Head of caudate nucleus (tissue), 42 donors: ENCODE results near the gene HES2.

ENCODE experiments used
- DNase-seq, 42 donors: peaks; one replicate each; pipeline versions ENCODE4 v3.0.0 to v3.0.0-alpha.2; 2020 to 2021; ENCODE audit warnings: mixed read lengths in 7 of 42
- intact Hi-C: fragments of 100-400 bp; cut with DNase I; formaldehyde crosslinking; loops from one replicate; pipeline ENCODE4 v1.15.0; 2022

HES2 gene, protein sequence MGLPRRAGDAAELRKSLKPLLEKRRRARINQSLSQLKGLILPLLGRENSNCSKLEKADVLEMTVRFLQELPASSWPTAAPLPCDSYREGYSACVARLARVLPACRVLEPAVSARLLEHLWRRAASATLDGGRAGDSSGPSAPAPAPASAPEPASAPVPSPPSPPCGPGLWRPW

DNA sequence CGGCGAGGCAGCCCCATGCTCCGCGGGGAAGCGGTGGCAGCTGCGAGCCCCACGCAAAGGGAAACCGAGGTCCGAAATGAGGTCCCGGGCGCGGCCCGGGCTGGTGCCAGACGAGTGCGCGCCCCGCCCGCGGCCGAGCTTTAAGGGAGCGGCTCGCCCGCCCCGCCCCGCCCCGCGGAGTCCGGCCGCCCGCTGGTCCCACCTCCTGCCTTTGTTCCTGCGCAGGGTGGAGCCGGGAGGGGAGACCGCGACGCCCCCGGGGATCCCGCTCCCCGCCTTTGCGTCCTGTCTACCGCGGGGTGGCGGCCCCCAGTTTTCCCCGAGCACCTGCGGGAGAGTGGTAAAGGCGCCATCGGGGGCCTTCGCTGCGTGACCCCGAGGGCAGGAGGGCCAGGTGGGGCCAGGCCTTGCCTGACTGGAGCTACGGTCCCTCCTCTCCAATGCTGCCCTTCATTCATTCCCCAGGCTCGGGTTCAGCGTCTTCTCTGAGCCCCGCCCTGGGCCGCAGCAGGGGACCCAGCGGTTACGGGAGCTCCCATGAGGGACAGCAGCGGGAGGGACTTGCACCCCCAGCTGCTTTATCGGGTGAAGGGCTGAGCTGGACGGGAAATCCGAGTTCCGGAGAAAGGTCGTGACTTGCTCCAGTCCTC, at the start of gene HES2:
Gene HES2 (minus strand): TSS at position 116 of the 650 bp plus-strand sequence. CDS start 99 bp downstream, at position 17.
- DNase-seq, result no peak
- intact Hi-C loops, result no loop called here

DNA sequence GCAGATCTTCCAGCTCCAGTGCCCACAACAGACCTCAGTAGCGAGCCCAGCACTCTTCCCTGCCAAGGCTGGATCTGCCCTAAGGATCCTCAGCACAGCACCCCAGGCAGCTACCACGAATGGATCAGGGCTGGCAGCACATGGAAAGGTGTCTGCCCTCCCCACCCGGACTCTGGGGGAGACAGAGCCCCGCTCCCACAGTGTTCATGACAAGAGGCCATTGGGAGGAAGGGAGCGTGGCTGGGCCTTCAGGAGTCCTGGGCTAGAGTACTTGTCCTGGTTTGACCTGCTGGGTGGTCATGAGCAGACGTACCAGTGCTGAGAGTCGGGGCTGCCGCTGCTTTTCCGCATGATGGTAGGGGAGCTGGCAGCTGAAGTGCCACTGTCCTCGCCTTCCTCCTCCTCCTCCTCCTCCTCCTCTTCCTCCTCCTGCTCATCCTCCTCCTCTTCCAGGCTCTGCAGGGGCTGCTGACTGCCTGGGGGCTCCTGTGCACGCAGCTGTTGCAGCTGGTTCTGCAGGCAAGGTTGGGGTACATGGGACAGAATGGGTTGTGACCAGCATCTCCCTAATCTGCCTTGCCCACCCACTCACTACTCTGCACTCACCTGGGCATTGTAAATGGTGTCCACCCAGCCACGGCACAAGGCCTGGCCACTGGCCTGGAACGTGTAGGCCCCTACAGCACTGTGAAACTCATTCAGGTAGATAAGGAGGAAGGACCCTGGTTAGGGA, 49.2 kb upstream of the HES2 start:
- intact Hi-C loops, result no loop called here
- no peak for DNase-seq

DNA sequence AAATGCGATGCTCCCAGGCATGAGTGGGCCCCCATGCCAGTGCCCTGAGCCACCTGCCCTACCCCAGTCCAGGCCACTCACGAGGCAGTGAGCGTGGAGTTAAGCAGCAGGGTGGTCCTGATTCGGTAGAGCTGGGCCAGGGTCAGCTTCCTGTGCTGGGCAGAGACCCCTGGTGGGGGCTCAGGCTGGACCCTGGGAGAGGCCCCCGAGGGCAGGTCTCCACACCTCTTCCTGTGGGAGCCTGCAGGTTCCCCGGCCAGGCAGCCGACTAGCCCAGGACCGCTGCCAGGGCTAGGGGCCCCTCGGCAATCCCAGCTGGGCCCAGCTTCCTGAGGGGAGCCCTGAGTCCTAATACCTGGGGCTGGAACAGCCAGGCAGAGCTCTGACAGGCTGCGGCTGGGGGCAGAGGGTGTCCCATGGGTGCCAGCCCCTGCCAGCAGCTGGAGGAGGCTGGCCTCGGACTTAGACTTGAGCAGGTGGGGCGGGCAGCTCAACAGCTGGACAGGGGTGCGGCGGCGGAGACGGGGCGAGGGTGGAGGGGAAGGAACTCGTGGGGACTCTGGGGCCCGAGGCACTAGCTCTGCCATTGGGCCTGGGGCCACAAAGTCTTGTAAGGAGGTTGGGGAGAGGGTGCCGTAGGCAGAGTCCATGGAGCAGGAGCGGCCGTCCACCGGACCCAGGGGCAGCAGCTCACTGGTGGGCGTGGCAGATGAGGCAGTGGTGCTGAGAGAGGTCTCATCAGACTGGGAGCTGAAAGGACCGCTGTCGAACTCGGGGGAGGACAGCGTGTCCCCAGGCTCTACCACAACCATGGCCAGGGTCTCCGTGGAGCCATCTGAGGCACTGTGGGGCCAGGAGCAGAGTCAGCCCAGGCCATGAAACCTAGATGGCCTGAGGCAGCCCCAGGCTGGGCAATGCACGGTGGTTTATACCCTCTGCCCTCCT, 48.3 kb upstream of the HES2 start:
- DNase-seq, result no peak
- intact Hi-C loops, result no loop called here

DNA sequence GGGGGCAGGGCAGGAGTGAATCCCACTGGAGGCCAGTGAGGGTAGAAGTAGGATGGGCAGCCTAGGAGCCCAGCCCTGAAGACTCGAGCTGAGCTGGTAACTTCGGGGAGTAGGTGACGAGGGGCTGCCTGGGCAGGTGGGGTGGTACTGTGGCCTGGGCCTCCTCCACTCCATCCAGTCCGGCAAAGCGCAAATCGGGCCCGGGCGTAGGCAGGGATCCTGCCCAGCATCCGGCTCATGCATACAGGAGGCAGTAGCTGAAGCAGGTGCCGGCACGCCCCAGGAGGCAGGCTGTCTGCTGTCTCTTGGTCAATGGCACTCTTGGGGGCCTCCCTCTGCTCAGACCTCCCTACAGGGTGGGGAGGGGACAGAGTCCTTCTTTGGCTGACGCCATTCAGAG, 47.5 kb upstream of the HES2 start:
- no peak for DNase-seq
- intact Hi-C loops, result no loop called here

DNA sequence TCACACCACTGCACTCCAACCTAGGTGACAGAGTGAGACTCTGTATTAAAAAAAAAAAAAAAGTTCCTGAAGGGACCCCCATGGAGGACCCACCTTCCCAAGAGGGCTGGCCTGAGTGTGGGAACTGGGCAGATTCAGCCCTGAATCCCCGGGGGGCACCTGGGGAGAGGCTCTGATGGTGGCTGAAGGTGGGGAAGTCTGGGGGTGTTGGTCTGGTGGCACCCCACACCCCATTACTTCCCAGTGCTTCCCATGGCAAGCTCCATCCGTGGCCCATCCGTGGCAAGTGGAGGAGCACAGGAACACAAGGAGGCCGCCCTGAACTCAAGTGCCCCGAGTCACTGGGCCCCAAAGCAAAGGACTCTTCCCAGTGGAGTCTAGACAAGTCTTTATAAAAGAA, 47.0 kb upstream of the HES2 start:
- intact Hi-C loops, result no loop called here
- no peak for DNase-seq

DNA sequence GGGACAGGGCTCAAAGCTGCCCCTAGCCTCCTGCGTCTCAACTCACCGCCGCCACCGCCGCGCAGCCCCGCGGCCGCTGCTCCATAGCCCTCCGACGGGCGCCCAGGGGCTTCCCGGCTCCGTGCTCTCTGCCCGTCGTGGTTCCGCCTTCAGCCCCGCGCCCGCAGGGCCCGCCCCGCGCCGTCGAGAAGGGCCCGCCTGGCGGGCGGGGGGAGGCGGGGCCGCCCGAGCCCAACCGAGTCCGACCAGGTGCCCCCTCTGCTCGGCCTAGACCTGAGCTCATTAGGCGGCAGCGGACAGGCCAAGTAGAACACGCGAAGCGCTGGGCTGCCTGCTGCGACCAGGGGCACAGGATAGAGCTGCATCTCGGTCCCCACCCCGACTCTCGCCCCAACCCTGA, 46.3 kb upstream of the HES2 start, which contains the start of gene TNFRSF25:
Gene TNFRSF25 (minus strand): TSS at position 151 of the 400 bp plus-strand sequence. CDS start 66 bp downstream, at position 85.
- no peak for DNase-seq

DNA sequence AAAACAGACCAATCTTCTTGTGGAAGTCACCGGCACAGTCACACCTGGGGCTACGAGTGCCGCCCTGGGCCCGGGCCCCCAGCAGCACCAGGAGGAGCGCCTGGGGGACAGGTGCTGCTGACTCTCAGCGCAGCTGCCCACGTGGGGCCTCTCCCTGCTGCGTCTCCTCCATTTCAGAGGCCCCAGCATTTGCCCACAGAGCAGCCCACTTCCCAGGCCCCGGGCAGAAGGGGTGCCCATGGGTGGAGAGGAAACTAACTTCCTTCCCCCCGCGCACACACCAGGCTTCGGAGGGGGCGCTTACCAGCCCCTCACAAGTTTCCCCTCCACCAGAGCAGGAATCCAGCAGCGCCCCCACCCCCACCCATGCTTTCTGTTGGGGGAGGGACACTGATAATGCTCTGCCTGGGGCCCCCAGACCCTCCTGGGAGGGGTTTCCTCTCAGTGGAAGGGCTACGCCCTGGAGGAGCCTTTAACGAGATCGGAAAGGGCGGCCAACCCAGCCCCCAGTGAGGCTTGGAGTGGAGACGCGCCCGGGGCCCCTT, 45.8 kb upstream of the HES2 start:
- DNase-seq, result no peak
- intact Hi-C loops, result no loop called here

More for the DNA sequence above, 46.3 kb upstream of the HES2 start, which contains the start of gene TNFRSF25:
- intact Hi-C loops, result no loop called here

DNA sequence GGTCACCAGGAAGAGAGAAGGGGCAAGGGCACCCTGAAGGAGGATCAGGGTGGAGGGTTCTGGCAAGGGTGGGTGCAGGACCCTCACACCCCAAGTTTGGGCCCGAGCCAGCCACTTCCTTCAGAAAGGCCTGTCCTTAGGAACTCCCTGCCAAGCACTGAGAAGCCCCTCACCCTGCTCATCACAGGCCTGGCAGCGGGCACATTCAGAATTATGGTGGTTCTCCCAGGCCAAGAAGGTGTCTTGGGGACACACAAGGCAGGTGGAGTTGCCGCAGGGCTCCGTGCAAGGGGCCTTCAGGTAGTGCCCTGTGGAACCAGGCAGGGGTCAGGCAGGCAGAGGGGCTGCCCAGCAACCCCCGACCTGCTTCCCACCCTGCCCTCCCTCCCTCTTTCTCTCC, 45.2 kb upstream of the HES2 start:
- no peak for DNase-seq
- intact Hi-C loops, result no loop called here

DNA sequence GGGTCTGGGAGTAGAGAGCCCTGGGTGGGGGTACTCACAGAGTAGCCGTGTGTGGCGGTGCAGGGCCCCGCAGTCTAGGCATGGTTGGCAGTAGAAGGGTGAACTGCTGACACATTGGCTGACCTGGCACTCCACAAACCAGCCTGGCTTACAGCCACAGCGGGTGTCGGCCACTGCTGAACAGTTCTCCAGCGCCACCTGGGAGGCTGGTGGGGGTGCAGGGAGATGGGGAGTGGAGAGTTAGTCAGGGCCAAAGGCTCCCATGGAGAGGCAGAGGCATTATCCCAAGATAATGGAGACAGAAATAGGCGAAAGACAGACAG, 44.8 kb upstream of the HES2 start:
- peak in 15 of 42 donors; percentile 16 to 54 (median 26) for DNase-seq

DNA sequence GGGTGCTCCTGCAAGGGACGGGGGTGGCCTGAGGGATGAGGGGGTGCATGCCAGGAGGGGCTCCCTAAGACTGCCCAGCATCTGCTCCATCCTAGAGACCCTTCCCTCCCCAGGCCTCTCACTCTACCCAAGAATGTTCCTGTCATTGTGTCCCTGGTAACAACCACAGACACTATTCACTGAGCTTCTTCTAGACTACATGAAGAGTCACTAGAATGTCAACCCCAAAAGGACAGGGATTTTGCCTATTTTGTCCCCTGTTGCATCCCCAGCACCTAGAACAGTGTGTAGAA, 43.3 kb upstream of the HES2 start:
- no peak for DNase-seq
- intact Hi-C loops, result no loop called here

More for the DNA sequence above, 44.8 kb upstream of the HES2 start:
- intact Hi-C loops, result no loop called here

DNA sequence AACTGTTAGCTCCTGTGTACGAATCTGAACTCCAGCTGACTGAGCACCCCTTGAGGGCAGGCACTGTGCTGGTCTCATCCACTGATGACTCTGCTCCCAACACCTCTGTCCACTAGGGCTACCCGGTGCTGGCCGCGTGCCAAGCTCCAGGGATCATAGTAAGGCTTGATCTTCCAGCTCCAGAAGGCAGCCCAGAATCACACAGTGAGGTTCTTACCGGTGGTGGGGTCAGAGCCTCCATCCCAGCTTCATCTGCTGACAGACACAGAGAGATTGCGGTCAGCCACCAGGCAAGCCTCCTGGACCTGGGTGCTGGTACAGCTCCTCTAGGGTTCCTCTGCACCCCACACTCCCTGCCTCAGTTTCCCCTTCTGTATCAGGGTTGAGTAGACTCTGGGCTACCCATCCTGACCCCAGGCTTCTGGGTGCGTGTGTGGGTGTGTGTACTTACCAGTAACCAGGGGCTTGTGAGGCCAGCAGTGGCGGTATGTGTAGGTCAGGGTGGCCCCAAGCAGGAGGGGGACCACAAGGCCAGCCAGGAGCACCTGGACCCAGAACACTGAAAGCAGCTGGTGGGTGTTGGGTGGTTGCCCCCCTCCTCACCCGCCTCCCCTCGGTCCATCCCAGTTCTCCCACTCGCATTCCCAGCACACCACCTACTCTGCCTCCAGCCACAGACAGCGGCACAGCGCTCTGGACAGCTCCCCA, 42.8 kb upstream of the HES2 start:
- DNase-seq, result no peak
- intact Hi-C loops, result no loop called here

DNA sequence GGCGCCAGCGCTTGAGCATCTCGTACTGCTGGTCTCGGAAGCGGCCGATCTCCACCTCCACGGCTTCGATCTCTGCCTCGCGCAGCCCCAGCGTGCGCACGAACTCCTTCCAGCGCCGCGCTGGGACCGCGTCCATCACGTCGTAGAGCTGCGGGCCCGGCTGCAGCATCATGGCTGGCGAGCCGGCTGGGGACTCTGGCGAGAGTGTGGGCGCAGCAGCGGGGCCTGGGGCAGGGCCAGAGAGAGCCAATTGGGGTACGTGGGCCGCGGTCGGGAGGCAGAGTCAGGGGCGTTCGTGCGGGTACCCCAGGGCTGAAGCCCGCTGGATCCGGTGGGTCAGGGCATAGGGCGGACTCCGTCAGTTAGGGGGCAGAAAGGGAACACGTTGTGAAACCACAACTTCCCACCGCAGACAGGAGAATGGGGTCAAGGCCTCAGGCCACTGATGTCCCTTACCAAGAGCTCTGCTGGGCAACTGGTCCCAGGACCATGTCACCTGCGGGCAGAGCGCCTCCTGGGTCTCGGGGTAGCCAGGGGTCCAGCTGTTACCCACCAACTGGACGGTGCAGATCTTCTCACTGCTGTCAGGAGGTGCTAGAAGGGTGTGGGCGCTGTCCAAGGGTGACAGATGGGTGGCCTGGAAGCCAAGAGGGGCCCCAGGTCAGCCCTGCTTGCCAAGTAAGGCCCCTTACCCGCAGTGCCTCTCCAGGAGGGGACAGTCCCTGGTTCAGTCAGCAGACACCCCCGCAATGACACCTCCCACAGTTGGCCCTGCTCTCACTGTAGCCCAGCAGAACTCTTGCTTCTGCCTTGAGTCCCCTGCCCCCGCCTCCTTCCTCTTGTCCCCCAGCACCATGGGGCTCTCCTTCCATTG, 42.1 kb upstream of the HES2 start:
- intact Hi-C loops, result no loop called here
- DNase-seq, result no peak

DNA sequence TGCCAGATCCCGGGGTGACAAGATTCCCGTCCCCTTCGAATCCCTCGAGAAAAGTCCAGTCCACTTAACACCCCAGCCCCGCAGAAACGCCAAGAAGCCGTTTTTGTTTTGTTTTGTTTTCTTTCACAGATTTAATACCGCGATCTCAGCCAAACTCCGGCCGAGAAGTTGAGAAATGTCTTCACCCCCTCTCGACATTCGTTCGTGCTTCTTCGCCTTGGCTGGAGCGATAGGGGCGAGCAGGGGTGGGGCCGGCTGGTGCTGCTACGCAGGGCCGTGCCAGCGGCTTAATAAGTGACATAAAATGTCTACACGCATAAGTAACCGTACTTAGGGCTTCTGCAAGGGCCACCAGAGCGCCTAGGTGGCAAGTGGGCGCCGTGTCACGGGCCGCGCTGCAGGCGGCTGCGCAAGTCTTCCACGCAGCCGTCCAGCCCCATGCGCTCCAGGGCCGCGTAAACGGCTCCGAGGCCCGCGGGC, 41.4 kb upstream of the HES2 start:
- no peak for DNase-seq
- intact Hi-C loops, result no loop called here

DNA sequence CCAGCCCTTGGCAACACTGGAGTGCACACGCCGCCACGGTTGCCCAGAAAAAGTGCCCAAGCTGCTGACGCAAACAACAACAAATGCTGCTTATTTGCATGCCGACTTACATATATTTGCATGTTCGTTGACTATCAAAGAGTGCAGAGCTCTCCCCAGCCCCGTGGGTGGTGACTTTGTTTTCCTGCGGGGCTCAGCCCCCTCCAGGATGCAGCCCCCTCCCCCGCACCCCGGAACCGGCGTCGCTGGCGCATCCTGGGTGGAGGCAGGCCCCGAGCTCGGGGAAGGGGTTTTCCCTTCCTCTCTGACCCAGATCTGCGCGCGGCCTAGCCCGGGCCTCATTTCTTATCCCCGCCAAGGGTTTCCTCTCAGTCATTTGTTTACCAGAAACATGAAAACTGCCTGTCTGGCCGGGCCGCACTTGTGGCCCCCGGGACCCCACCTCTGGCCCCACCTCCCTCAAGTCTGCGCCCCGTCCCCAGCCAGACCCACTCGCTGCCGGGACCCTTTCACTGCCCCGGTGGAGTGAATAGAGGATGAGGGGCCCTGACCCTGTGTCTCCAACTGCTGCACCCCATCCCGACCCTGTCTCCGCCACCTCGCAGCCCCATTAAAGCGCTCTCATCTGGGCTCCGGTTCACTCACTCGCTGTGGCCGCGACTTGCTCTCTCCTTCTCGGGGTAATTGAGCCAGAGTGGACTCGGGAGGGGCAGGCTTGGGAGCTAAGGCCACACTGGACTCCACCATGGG, 40.8 kb upstream of the HES2 start:
- intact Hi-C loops, result no loop called here
- peak in 1 of 42 donors; percentile 29 for DNase-seq

DNA sequence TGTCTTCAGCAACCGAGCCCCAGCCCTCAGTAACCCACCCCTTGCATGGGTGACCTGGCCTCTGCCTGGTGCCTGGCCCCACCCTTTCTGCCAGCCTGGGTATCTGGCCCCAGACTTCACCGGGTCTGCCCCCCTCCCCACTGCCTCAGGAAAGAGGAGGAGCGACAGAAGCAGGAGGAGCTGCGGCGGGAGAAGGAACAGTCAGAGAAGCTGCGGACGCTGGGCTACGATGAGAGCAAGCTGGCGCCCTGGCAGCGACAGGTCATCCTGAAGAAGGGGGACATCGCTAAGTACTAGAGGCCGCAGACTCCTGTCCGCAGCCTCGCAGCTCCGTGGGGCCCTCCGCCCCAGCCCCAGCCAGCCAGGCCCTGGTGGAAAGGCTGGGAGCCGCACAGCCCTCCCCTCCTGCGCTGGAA, 40.1 kb upstream of the HES2 start:
- peak in 2 of 42 donors; percentile 35 to 63 for DNase-seq
- intact Hi-C loops, result no loop called here

DNA sequence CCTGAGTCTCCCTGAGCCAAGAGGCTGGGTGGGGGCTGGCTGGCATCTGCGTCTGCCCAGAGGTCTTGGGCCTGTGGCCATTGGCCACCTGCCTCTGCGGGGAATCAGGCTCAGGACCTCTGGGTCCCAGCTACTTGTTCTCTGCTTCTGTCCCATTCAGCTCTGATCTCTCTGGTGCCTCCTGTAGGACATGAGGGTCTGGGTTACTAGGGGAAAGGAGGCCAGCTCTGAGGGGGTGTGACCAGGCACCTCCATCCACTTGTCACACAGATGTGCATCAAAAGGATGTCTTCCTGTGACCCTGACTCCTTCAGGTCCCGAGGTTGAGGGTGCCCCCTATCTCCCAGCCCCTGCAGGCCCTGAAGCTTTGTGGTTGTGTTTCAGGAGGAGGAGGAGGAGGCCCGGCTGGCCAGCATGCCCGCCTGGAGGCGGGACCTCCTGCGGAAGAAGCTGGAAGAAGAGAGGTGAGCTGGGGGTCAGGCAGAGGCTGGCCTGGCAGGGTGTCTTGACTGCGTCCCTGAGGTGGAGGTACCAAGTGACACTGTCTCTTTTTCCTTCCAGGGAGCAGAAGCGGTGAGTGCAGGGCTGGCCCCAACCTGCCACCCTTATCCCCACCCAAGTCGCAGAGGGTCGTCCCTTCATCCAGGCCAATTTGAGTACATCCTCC, 37.2 kb upstream of the HES2 start:
- intact Hi-C loops, result no loop called here
- DNase-seq, result no peak
